ENCODE data around the gene OCA2.

OCA2 gene

DNA sequence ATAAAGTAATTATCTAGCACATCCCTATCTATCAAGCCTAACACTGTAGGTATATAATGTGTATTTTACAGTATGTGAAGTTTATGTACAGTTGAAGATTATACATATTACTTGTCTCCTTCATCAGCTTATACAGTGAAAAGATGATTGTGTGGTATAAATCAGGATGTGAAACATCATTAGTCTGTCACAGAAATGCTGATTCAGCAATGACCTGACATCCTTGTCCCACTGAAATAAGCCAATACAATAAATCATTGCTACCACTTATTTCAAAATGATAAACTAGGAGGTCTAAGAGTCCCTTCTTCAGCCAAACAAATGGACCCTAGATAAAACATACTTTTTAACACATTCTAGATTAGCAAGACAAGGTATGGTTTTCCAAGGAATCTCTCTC is 225.3 kb downstream of the OCA2 start:
- H3K9me3 ChIP-seq (ENCODE audit: insufficient read depth, low read length), result no peaks in the 10 kb centered on the region
- TF ChIP-seq YY1 (IDR thresholded peaks at IDR 0.05; ENCODE audit: insufficient read depth, insufficient read length) (no peak), ZNF274 (IDR thresholded peaks at IDR 0.05; ENCODE audit: low read depth, low read length) (no peak)
- H3K4me1 ChIP-seq (ENCODE audit: insufficient read depth, insufficient read length), result no peaks in the 10 kb centered on the region
- no peaks in the 10 kb centered on the region for H3K36me3 ChIP-seq (ENCODE audit: insufficient read depth, insufficient read length, low read length)
- no peak overlapping the region for H3K9ac ChIP-seq (ENCODE audit: insufficient read length, low read depth)
- DNase-seq (ENCODE audit: low read depth, low spot score), result no peak
- H3K4me3 ChIP-seq (ENCODE audit: insufficient read length, low read depth), result no peak overlapping the region
- H3K27me3 ChIP-seq (ENCODE audit: insufficient read depth, insufficient read length), result no peaks in the 10 kb centered on the region

- no peak overlapping the region for H3K9ac ChIP-seq (ENCODE audit: insufficient read length, low read depth)
- no peaks in the 10 kb centered on the region for H3K4me1 ChIP-seq (ENCODE audit: insufficient read depth, insufficient read length)
- TF ChIP-seq ZNF274 (IDR thresholded peaks at IDR 0.05; ENCODE audit: low read depth, low read length) (no peak), YY1 (IDR thresholded peaks at IDR 0.05; ENCODE audit: insufficient read depth, insufficient read length) (no peak), SUZ12 (IDR thresholded peaks at IDR 0.05; ENCODE audit: extremely low read depth, insufficient read depth, insufficient read length) (no peak)
- H3K4me3 ChIP-seq (ENCODE audit: insufficient read length, low read depth), result no peak overlapping the region
- no peak for DNase-seq (ENCODE audit: low read depth, low spot score)
- H3K27me3 ChIP-seq (ENCODE audit: insufficient read depth, insufficient read length), result no peaks in the 10 kb centered on the region
- no peaks in the 10 kb centered on the region for H3K9me3 ChIP-seq (ENCODE audit: insufficient read depth, low read length)
- no peaks in the 10 kb centered on the region for H3K36me3 ChIP-seq (ENCODE audit: insufficient read depth, insufficient read length, low read length)
Observed at GRCh38 chr15:27873039-27873438, 226.1 kb downstream of the OCA2 start.

DNA sequence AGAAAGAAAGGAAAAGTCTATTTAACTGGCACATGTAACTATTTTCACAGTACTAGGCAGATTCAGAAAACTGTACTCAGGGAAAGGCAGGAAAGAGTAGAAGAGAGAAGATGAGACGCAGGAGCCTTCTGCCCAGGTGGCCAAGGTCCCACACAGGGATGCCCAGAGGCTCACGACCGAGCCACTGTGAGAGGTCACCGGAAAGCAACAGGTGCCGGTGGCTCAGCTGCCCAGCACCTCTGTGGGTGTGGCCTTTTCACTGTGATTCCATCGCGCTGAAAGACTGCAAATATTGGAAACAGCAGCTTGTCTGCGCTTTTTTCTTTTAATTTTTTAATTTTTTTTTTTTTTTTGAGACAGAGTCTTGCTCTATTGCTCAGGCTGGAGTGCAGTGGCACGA is 226.8 kb downstream of the OCA2 start:
- Histone ChIP-seq H3K4me1 (ENCODE audit: insufficient read depth, insufficient read length) (no peaks in the 10 kb centered on the region), H3K4me3 (ENCODE audit: insufficient read length, low read depth) (no peak overlapping the region), H3K9ac (ENCODE audit: insufficient read length, low read depth) (no peak overlapping the region), H3K36me3 (ENCODE audit: insufficient read depth, insufficient read length, low read length) (no peaks in the 10 kb centered on the region), H3K27me3 (ENCODE audit: insufficient read depth, insufficient read length) (no peaks in the 10 kb centered on the region), H3K9me3 (ENCODE audit: insufficient read depth, low read length) (no peaks in the 10 kb centered on the region)
- no peak for DNase-seq (ENCODE audit: low read depth, low spot score)
- TF ChIP-seq YY1 (IDR thresholded peaks at IDR 0.05; ENCODE audit: insufficient read depth, insufficient read length) (no peak), ZNF274 (IDR thresholded peaks at IDR 0.05; ENCODE audit: low read depth, low read length) (no peak), SUZ12 (IDR thresholded peaks at IDR 0.05; ENCODE audit: extremely low read depth, insufficient read depth, insufficient read length) (no peak)

- no peak for DNase-seq (ENCODE audit: low read depth, low spot score)
- Histone ChIP-seq H3K9me3 (ENCODE audit: insufficient read depth, low read length) (no peaks in the 10 kb centered on the region), H3K27me3 (ENCODE audit: insufficient read depth, insufficient read length) (no peaks in the 10 kb centered on the region), H3K4me1 (ENCODE audit: insufficient read depth, insufficient read length) (no peaks in the 10 kb centered on the region), H3K4me3 (ENCODE audit: insufficient read length, low read depth) (no peak overlapping the region), H3K9ac (ENCODE audit: insufficient read length, low read depth) (no peak overlapping the region), H3K36me3 (ENCODE audit: insufficient read depth, insufficient read length, low read length) (no peaks in the 10 kb centered on the region)
- TF ChIP-seq ZNF274 (IDR thresholded peaks at IDR 0.05; ENCODE audit: low read depth, low read length) (no peak), SUZ12 (IDR thresholded peaks at IDR 0.05; ENCODE audit: extremely low read depth, insufficient read depth, insufficient read length) (no peak), YY1 (IDR thresholded peaks at IDR 0.05; ENCODE audit: insufficient read depth, insufficient read length) (no peak)
Observed at GRCh38 chr15:27871902-27872260, 227.2 kb downstream of the OCA2 start.

- TF ChIP-seq ZNF274 (IDR thresholded peaks at IDR 0.05; ENCODE audit: low read depth, low read length), result no peak
- TF ChIP-seq SUZ12 (IDR thresholded peaks at IDR 0.05; ENCODE audit: extremely low read depth, insufficient read depth, insufficient read length), result no peak
- TF ChIP-seq YY1 (IDR thresholded peaks at IDR 0.05; ENCODE audit: insufficient read depth, insufficient read length), result no peak
- H3K9ac ChIP-seq (ENCODE audit: insufficient read length, low read depth), result no peak overlapping the region
Observed at GRCh38 chr15:27871078-27871901, 227.8 kb downstream of the OCA2 start.

GRCh38 chr15:27870320-27870719 is 228.8 kb downstream of the OCA2 start:
- TF ChIP-seq SUZ12 (IDR thresholded peaks at IDR 0.05; ENCODE audit: extremely low read depth, insufficient read depth, insufficient read length), result no peak
- no peak for TF ChIP-seq YY1 (IDR thresholded peaks at IDR 0.05; ENCODE audit: insufficient read depth, insufficient read length)
- no peak for TF ChIP-seq ZNF274 (IDR thresholded peaks at IDR 0.05; ENCODE audit: low read depth, low read length)
- no peak overlapping the region for H3K4me3 ChIP-seq (ENCODE audit: insufficient read length, low read depth)

More at GRCh38 chr15:27871078-27871901, 227.8 kb downstream of the OCA2 start:
- no peak for DNase-seq (ENCODE audit: low read depth, low spot score)
- H3K27me3 ChIP-seq (ENCODE audit: insufficient read depth, insufficient read length), result no peaks in the 10 kb centered on the region
- no peaks in the 10 kb centered on the region for H3K36me3 ChIP-seq (ENCODE audit: insufficient read depth, insufficient read length, low read length)
- H3K4me1 ChIP-seq (ENCODE audit: insufficient read depth, insufficient read length), result no peaks in the 10 kb centered on the region
- H3K4me3 ChIP-seq (ENCODE audit: insufficient read length, low read depth), result no peak overlapping the region
- H3K9me3 ChIP-seq (ENCODE audit: insufficient read depth, low read length), result no peaks in the 10 kb centered on the region

GRCh38 chr15:27869697-27870281 is 229.3 kb downstream of the OCA2 start:
- Histone ChIP-seq H3K9me3 (ENCODE audit: insufficient read depth, low read length) (no peaks in the 10 kb centered on the region), H3K36me3 (ENCODE audit: insufficient read depth, insufficient read length, low read length) (no peaks in the 10 kb centered on the region), H3K27me3 (ENCODE audit: insufficient read depth, insufficient read length) (no peaks in the 10 kb centered on the region), H3K4me3 (ENCODE audit: insufficient read length, low read depth) (no peak overlapping the region), H3K4me1 (ENCODE audit: insufficient read depth, insufficient read length) (no peaks in the 10 kb centered on the region), H3K9ac (ENCODE audit: insufficient read length, low read depth) (no peak overlapping the region)
- TF ChIP-seq YY1 (IDR thresholded peaks at IDR 0.05; ENCODE audit: insufficient read depth, insufficient read length) (no peak), ZNF274 (IDR thresholded peaks at IDR 0.05; ENCODE audit: low read depth, low read length) (no peak), SUZ12 (IDR thresholded peaks at IDR 0.05; ENCODE audit: extremely low read depth, insufficient read depth, insufficient read length) (no peak)
- no peak for DNase-seq (ENCODE audit: low read depth, low spot score)

More at GRCh38 chr15:27870320-27870719, 228.8 kb downstream of the OCA2 start:
- DNase-seq (ENCODE audit: low read depth, low spot score), result no peak
- no peak overlapping the region for H3K9ac ChIP-seq (ENCODE audit: insufficient read length, low read depth)
- H3K36me3 ChIP-seq (ENCODE audit: insufficient read depth, insufficient read length, low read length), result no peaks in the 10 kb centered on the region
- no peaks in the 10 kb centered on the region for H3K4me1 ChIP-seq (ENCODE audit: insufficient read depth, insufficient read length)
- no peaks in the 10 kb centered on the region for H3K9me3 ChIP-seq (ENCODE audit: insufficient read depth, low read length)
- no peaks in the 10 kb centered on the region for H3K27me3 ChIP-seq (ENCODE audit: insufficient read depth, insufficient read length)

Data from NT2/D1 (cell line).